HepG2 (cell line): ENCODE data around the gene ABI3BP. TPM values are rescaled to one million over a fixed set of nuclear protein-coding genes. Genes with fewer than 3 reads are reported as not detected.

Source experiments
- ATAC-seq: fragments of 200-7000 bp; cut with Tn5 transposase; 3 replicates; pipeline ENCODE4 v1.9.1; 2020; ENCODE audit warnings: mild to moderate bottlenecking, moderate library complexity
- BruUV-seq: library from RNA; stranded (reverse); fragments of 400-500 nt; replicated peaks from 2 replicates; lab custom pipeline; 2021; lab: Mats Ljungman, UMichigan
- CTCF ChIA-PET: fragments of 300-600 bp; formaldehyde crosslinking; extraction: SDS; loops from one replicate; lab custom pipeline; 2021; ENCODE audit warnings: low total read pairs, inconsistent platforms, low intra/inter-chr PET ratio; lab: Yijun Ruan, JAX
- POLR2A ChIA-PET: fragments of 350-600 bp; sonication (Branson Sonifier 250); formaldehyde crosslinking; loops from one replicate; lab custom pipeline; 2020; ENCODE audit warnings: antibody characterized with exemption, inconsistent platforms; lab: Yijun Ruan, JAX
- DNase-seq: peaks from one replicate; pipeline ENCODE4 v3.0.0-alpha.2; 2015; ENCODE audit warnings: low spot score
- FAIRE-seq: peaks from 3 replicates; lab custom pipeline; 2011; peaks lifted over from hg19 to GRCh38; lab: Jason Lieb, UNC
- H2AFZ ChIP-seq: one replicate; pipeline ENCODE4 v1.6.1; 2011; ENCODE audit warnings: low read length, inconsistent platforms
- H3K27ac ChIP-seq: fragments of 300-600 bp; 3 replicates; pipeline ENCODE4 v1.8.0; 2011; ENCODE audit warnings: mixed run types, mild to moderate bottlenecking, mixed read lengths, low read length, inconsistent platforms; ENCODE audit not compliant: insufficient read depth; ENCODE audit errors: extremely low read length
- H3K27me3 ChIP-seq, 2 experiments: fragments of 200-600 bp in 1 of 2; 2 replicates in 1 of 2; 3 replicates in 1 of 2; pipeline versions ENCODE4 v1.6.0 to v1.8.0; 2011; ENCODE audit warnings: low read length in 2 of 2, mild to moderate bottlenecking in 2 of 2, moderate library complexity in 2 of 2, inconsistent platforms in 1 of 2; ENCODE audit not compliant: insufficient read depth in 2 of 2, control insufficient read depth in 1 of 2
- H3K36me3 ChIP-seq, 2 experiments: fragments of 200-600 bp in 1 of 2; replicated peaks in 1 of 2; 2 replicates in 1 of 2; 3 replicates in 1 of 2; pipeline versions ENCODE4 v1.5.1 to v1.8.0; 2011; ENCODE audit warnings: low read length in 2 of 2, inconsistent platforms in 1 of 2; ENCODE audit not compliant: insufficient read depth in 2 of 2, control insufficient read depth in 1 of 2
- H3K4me1 ChIP-seq: 2 replicates; pipeline ENCODE4 v1.5.1; 2012; ENCODE audit warnings: low read length, inconsistent platforms; ENCODE audit not compliant: insufficient read depth
- H3K4me2 ChIP-seq: 2 replicates; pipeline ENCODE4 v1.6.0; 2011; ENCODE audit warnings: low read depth, low read length, inconsistent platforms
- H3K4me3 ChIP-seq, 3 experiments: fragments of 200-600 bp in 1 of 3; sonication (generic), shearing (Covaris generic) in 1 of 3; replicated peaks in 1 of 3; 2 replicates each; pipeline ENCODE4 v1.5.1; 2011 to 2016; ENCODE audit warnings: low read length in 3 of 3, inconsistent platforms in 2 of 3, low read depth in 2 of 3, mild to moderate bottlenecking in 2 of 3, control low read depth in 1 of 3, mixed read lengths in 1 of 3; ENCODE audit not compliant: insufficient read depth in 1 of 3
- H3K79me2 ChIP-seq: one replicate; pipeline ENCODE4 v1.6.1; 2011; ENCODE audit warnings: low read length, inconsistent platforms; ENCODE audit not compliant: insufficient read depth
- H3K9ac ChIP-seq: 2 replicates; pipeline ENCODE4 v1.6.0; 2011; ENCODE audit warnings: mild to moderate bottlenecking, low read depth, low read length, inconsistent platforms; ENCODE audit not compliant: insufficient read depth
- H3K9me3 ChIP-seq: 2 replicates; pipeline ENCODE4 v1.5.1; 2012; ENCODE audit warnings: mild to moderate bottlenecking, low read length
- H4K20me1 ChIP-seq: 2 replicates; pipeline ENCODE4 v1.6.0; 2011; ENCODE audit warnings: inconsistent platforms, mild to moderate bottlenecking, low read length, moderate library complexity; ENCODE audit not compliant: insufficient read depth
- ARNT ChIP-seq: fragments of 450-650 bp; IDR thresholded peaks from 2 replicates; pipeline ENCODE4 v1.6.1; 2017
- CCDC6 ChIP-seq: sonication (generic); formaldehyde crosslinking; IDR thresholded peaks from 2 replicates; pipeline ENCODE4 v1.8.1; 2022; ENCODE audit warnings: mild to moderate bottlenecking, missing genetic modification reagents, moderate library complexity
- SP2 ChIP-seq: sonication (generic); formaldehyde crosslinking; IDR thresholded peaks from 2 replicates; pipeline ENCODE4 v1.5.1; 2020; ENCODE audit warnings: mild to moderate bottlenecking, missing genetic modification reagents
- TBX3 ChIP-seq: fragments of 450-650 bp; IDR thresholded peaks from 2 replicates; pipeline ENCODE4 v1.6.1; 2017; ENCODE audit warnings: antibody characterized with exemption, mild to moderate bottlenecking, inconsistent platforms, borderline replicate concordance
- ZNF737 ChIP-seq: sonication (generic); formaldehyde crosslinking; IDR thresholded peaks from 2 replicates; pipeline ENCODE4 v1.5.0; 2020; ENCODE audit warnings: missing genetic modification reagents, mild to moderate bottlenecking, borderline replicate concordance
- in situ Hi-C: cut with HindIII; loops from 2 replicates; pipeline ENCODE4 v1.10.0; 2017; ENCODE audit warnings: low pct_unique_long_range_greater_than_20kb; ENCODE audit not compliant: extremely low pct_ligation_motif_present
- intact Hi-C: fragments of 100-400 bp; cut with micrococcal nuclease; formaldehyde crosslinking; loops from one replicate; pipeline ENCODE4 v1.10.0; 2022; ENCODE audit not compliant: unreplicated experiment
- polyA plus RNA-seq, 8 experiments: library from polyadenylated mRNA; depleted of rRNA in 3 of 8; stranded (reverse) in 7 of 8; unstranded in 1 of 8; fragments of >200 nt; fragmentation: Illumina TruSeq in 4 of 8; extraction: Trizol in 4 of 8; gene quantifications; 2 replicates each; pipeline versions ENCODE4 v1.2.1 to v1.2.3, GENCODE V29; 2011 to 2016; ENCODE audit warnings: low read depth in 4 of 8, missing spikeins in 1 of 8, mixed read lengths in 1 of 8; ENCODE audit not compliant: insufficient read depth in 1 of 8
- total RNA-seq, 5 experiments: library from RNA; depleted of rRNA; stranded (reverse); fragments of >200 nt; fragmentation: Illumina TruSeq; extraction: Trizol; gene quantifications; 2 replicates each; pipeline ENCODE4 v1.2.3, GENCODE V29; 2016; ENCODE audit warnings: low read depth in 1 of 5
- TF ChIP-seq, protein P1 (sequence below): sonication (generic); formaldehyde crosslinking; IDR thresholded peaks from 2 replicates; pipeline ENCODE4 v1.5.0; 2020; ENCODE audit warnings: mild to moderate bottlenecking, missing genetic modification reagents
- TF ChIP-seq, protein P2 (sequence below): sonication (generic); formaldehyde crosslinking; IDR thresholded peaks from 2 replicates; pipeline ENCODE4 v1.4.0; 2020; ENCODE audit warnings: missing genetic modification reagents
- TF ChIP-seq, protein P3 (sequence below): sonication (generic); formaldehyde crosslinking; IDR thresholded peaks from 2 replicates; pipeline ENCODE4 v1.8.1; 2022; ENCODE audit warnings: low read depth, mild to moderate bottlenecking, missing genetic modification reagents
- TF ChIP-seq, protein P4 (sequence below): IDR thresholded peaks from 2 replicates; pipeline ENCODE4 v1.6.1; 2016; ENCODE audit warnings: missing genetic modification reagents, missing compliant biosample characterization

Gene ABI3BP
- total and polyA plus RNA-seq, 2 of the 13 experiments (the other 11 are each of a cell fraction or from before 2014, with no cell fraction given): not detected

DNA sequence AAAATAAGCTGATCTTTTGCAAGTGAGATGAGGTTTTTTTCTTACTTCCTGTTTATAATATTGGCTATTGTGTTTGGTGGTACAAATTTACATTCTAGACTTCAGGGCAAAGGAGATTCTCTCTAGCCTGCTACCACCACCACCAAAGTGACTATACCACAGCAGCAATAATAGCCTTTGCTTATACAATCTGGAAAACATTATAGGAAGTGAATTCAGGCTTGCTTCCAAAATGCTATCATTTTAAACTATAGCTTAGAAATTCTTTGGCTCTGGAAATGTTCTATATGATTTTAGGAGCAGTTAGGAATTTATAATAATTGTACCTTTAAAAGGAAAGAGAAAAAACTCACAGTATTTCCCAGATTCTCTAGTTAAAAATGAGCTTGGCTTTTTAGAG lies 189.5 kb downstream of the ABI3BP start:
- FAIRE-seq (no peak), DNase-seq (no peak)
- H3K36me3 ChIP-seq: no peaks in the 10 kb centered on the region

More for the DNA sequence above, 189.5 kb downstream of the ABI3BP start:
- ChIA-PET POLR2A (no interaction called here), CTCF (no interaction called here)
- H3K4me1 ChIP-seq: no peaks in the 10 kb centered on the region
- intact Hi-C loops (no loop called here), in situ Hi-C loops (no loop called here)
- H3K27ac ChIP-seq: no peak overlapping the region
- H3K9ac ChIP-seq: no peak overlapping the region
- TF ChIP-seq, protein P1, sequence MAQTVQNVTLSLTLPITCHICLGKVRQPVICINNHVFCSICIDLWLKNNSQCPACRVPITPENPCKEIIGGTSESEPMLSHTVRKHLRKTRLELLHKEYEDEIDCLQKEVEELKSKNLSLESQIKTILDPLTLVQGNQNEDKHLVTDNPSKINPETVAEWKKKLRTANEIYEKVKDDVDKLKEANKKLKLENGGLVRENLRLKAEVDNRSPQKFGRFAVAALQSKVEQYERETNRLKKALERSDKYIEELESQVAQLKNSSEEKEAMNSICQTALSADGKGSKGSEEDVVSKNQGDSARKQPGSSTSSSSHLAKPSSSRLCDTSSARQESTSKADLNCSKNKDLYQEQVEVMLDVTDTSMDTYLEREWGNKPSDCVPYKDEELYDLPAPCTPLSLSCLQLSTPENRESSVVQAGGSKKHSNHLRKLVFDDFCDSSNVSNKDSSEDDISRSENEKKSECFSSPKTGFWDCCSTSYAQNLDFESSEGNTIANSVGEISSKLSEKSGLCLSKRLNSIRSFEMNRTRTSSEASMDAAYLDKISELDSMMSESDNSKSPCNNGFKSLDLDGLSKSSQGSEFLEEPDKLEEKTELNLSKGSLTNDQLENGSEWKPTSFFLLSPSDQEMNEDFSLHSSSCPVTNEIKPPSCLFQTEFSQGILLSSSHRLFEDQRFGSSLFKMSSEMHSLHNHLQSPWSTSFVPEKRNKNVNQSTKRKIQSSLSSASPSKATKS (CRISPR knock-in tag): no peak
- TF ChIP-seq SP2 (no peak), ARNT (no peak), CCDC6 (CRISPR knock-in tag) (no peak), ZNF737 (CRISPR knock-in tag) (no peak), TBX3 (no peak)
- TF ChIP-seq, protein P2, sequence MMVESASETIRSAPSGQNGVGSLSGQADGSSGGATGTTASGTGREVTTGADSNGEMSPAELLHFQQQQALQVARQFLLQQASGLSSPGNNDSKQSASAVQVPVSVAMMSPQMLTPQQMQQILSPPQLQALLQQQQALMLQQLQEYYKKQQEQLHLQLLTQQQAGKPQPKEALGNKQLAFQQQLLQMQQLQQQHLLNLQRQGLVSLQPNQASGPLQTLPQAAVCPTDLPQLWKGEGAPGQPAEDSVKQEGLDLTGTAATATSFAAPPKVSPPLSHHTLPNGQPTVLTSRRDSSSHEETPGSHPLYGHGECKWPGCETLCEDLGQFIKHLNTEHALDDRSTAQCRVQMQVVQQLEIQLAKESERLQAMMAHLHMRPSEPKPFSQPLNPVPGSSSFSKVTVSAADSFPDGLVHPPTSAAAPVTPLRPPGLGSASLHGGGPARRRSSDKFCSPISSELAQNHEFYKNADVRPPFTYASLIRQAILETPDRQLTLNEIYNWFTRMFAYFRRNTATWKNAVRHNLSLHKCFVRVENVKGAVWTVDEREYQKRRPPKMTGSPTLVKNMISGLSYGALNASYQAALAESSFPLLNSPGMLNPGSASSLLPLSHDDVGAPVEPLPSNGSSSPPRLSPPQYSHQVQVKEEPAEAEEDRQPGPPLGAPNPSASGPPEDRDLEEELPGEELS (CRISPR knock-in tag): no peak
- TF ChIP-seq, protein P3, sequence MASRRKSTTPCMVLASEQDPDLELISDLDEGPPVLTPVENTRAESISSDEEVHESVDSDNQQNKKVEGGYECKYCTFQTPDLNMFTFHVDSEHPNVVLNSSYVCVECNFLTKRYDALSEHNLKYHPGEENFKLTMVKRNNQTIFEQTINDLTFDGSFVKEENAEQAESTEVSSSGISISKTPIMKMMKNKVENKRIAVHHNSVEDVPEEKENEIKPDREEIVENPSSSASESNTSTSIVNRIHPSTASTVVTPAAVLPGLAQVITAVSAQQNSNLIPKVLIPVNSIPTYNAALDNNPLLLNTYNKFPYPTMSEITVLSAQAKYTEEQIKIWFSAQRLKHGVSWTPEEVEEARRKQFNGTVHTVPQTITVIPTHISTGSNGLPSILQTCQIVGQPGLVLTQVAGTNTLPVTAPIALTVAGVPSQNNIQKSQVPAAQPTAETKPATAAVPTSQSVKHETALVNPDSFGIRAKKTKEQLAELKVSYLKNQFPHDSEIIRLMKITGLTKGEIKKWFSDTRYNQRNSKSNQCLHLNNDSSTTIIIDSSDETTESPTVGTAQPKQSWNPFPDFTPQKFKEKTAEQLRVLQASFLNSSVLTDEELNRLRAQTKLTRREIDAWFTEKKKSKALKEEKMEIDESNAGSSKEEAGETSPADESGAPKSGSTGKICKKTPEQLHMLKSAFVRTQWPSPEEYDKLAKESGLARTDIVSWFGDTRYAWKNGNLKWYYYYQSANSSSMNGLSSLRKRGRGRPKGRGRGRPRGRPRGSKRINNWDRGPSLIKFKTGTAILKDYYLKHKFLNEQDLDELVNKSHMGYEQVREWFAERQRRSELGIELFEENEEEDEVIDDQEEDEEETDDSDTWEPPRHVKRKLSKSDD: no peak
- TF ChIP-seq, protein P4, sequence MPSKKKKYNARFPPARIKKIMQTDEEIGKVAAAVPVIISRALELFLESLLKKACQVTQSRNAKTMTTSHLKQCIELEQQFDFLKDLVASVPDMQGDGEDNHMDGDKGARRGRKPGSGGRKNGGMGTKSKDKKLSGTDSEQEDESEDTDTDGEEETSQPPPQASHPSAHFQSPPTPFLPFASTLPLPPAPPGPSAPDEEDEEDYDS: no peak
- no peaks in the 10 kb centered on the region for H3K9me3 ChIP-seq
- H3K4me3 ChIP-seq: no peak overlapping the region
- H4K20me1 ChIP-seq: no peaks in the 10 kb centered on the region
- no peaks in the 10 kb centered on the region for H3K79me2 ChIP-seq
- no peak overlapping the region for H3K4me2 ChIP-seq
- H2AFZ ChIP-seq: no peak overlapping the region
- BruUV-seq: no TSS peak
- peaks cover 0 to 3% of the 10 kb centered on the region in 2 experiments; a peak in 1 of 5 replicates for H3K27me3 ChIP-seq
- ATAC-seq: no peak
